ENCODE measurements around the gene CUBN. TPM values are rescaled to one million over a fixed set of nuclear protein-coding genes. Genes with fewer than 3 reads are reported as not detected.

CUBN gene
- total RNA-seq, 2 donors from 2014 or later: 0.75 to 1.3 TPM

DNA sequence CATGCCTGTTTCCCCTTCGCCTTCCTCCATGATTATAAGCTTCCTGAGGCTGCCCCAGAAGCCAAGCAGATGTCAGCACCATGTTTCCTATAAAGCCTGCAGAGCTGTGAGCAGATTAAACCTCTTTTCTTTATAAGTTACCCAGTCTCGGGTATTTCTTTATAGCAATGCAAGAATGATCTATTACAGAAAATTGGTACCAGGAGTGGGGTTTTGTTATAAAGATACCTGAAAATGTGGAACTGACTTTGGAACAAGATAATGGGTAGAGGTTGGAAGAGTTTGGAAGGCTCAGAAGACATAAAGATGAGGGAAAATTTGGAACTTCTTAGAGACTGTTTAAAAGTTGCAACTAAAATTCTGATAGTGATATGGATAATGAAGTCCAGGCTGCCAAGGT, 307.6 kb downstream of the CUBN start:
- Histone ChIP-seq H3K27me3 (ENCODE audit: control insufficient read depth, insufficient read depth, low read length, poor library complexity, severe bottlenecking) (no peaks in the 10 kb centered on the region), H3K4me3 (ENCODE audit: low read length) (peak overlapping the region; percentile 7), H3K9me3 (ENCODE audit: control insufficient read depth, low read length) (peaks cover 36% of the 10 kb centered on the region), H3K9ac (ENCODE audit: extremely low read depth, low read length, poor library complexity, severe bottlenecking) (no peak overlapping the region), H3K4me1 (ENCODE audit: control insufficient read depth, insufficient read depth, low read length) (peaks cover 3% of the 10 kb centered on the region), H3K36me3 (ENCODE audit: control insufficient read depth, insufficient read depth, low read length) (no peaks in the 10 kb centered on the region), H3K27ac (ENCODE audit: low read depth, low read length) (no peak overlapping the region)
- no peak overlapping the region for H3K27ac Mint-ChIP-seq
- 50 to 84% methylated on average over 1 to 2 of the region's 2 CpGs for WGBS, 2 experiments (ENCODE audit: insufficient coverage in 1 of 2, insufficient read length in 1 of 2)
- H3K27me3 Mint-ChIP-seq (ENCODE audit: insufficient read depth): peaks cover 5% of the 10 kb centered on the region
- TF ChIP-seq, protein P1, sequence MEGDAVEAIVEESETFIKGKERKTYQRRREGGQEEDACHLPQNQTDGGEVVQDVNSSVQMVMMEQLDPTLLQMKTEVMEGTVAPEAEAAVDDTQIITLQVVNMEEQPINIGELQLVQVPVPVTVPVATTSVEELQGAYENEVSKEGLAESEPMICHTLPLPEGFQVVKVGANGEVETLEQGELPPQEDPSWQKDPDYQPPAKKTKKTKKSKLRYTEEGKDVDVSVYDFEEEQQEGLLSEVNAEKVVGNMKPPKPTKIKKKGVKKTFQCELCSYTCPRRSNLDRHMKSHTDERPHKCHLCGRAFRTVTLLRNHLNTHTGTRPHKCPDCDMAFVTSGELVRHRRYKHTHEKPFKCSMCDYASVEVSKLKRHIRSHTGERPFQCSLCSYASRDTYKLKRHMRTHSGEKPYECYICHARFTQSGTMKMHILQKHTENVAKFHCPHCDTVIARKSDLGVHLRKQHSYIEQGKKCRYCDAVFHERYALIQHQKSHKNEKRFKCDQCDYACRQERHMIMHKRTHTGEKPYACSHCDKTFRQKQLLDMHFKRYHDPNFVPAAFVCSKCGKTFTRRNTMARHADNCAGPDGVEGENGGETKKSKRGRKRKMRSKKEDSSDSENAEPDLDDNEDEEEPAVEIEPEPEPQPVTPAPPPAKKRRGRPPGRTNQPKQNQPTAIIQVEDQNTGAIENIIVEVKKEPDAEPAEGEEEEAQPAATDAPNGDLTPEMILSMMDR (conservative IDR thresholded peaks at IDR 0.05): no peak
- H3K4me3 Mint-ChIP-seq: no peak overlapping the region
- peaks cover 36% of the 10 kb centered on the region for H3K9me3 Mint-ChIP-seq
- H3K4me1 Mint-ChIP-seq: peaks cover 6% of the 10 kb centered on the region
- DNase-seq: no peak
- peaks cover 5% of the 10 kb centered on the region for H3K36me3 Mint-ChIP-seq (ENCODE audit: low read depth)

- Mint-ChIP-seq H3K4me3 (no peak overlapping the region), H3K9me3 (peaks cover 36% of the 10 kb centered on the region), H3K27me3 (ENCODE audit: insufficient read depth) (peaks cover 5% of the 10 kb centered on the region), H3K36me3 (ENCODE audit: low read depth) (peaks cover 5% of the 10 kb centered on the region), H3K4me1 (peaks cover 14% of the 10 kb centered on the region), H3K27ac (no peak overlapping the region)
- Histone ChIP-seq H3K27ac (ENCODE audit: low read depth, low read length) (no peak overlapping the region), H3K36me3 (ENCODE audit: control insufficient read depth, insufficient read depth, low read length) (no peaks in the 10 kb centered on the region), H3K4me3 (ENCODE audit: low read length) (no peak overlapping the region), H3K9ac (ENCODE audit: extremely low read depth, low read length, poor library complexity, severe bottlenecking) (no peak overlapping the region), H3K4me1 (ENCODE audit: control insufficient read depth, insufficient read depth, low read length) (peaks cover 6% of the 10 kb centered on the region), H3K27me3 (ENCODE audit: control insufficient read depth, insufficient read depth, low read length, poor library complexity, severe bottlenecking) (no peaks in the 10 kb centered on the region), H3K9me3 (ENCODE audit: control insufficient read depth, low read length) (peaks cover 36% of the 10 kb centered on the region)
- TF ChIP-seq, protein P1 (conservative IDR thresholded peaks at IDR 0.05): no peak
- 94 to 98% methylated on average over 4 to 5 of the region's 5 CpGs for WGBS, 2 experiments (ENCODE audit: insufficient coverage in 1 of 2, insufficient read length in 1 of 2)
- DNase-seq: no peak
Observed at GRCh38 chr10:16820421-16820820, 309.2 kb downstream of the CUBN start.

DNA sequence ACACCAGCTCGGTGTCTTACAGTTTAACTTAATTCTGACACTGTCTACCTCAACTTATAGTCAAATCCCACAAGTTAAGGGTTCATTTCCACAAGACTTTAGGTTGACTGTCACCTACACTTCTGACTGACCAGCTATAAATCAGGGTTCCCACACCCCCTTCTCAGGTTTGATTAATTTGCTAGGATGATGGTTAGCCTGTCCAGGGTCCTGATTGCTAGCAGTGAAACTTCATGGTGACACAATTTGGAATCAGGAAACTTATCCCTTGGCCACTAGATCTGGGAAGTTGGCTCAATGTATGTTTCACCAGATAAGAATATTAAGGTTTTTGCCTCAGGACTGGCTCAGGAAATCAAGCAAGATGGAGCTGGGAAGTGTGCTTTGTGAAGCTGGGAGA, 309.6 kb downstream of the CUBN start:
- Mint-ChIP-seq H3K27ac (no peak overlapping the region), H3K36me3 (ENCODE audit: low read depth) (peaks cover 5% of the 10 kb centered on the region), H3K4me3 (no peak overlapping the region), H3K27me3 (ENCODE audit: insufficient read depth) (peaks cover 5% of the 10 kb centered on the region), H3K4me1 (peaks cover 14% of the 10 kb centered on the region), H3K9me3 (peaks cover 34% of the 10 kb centered on the region)
- Histone ChIP-seq H3K4me3 (ENCODE audit: low read length) (no peak overlapping the region), H3K4me1 (ENCODE audit: control insufficient read depth, insufficient read depth, low read length) (peaks cover 6% of the 10 kb centered on the region), H3K27ac (ENCODE audit: low read depth, low read length) (no peak overlapping the region), H3K36me3 (ENCODE audit: control insufficient read depth, insufficient read depth, low read length) (no peaks in the 10 kb centered on the region), H3K27me3 (ENCODE audit: control insufficient read depth, insufficient read depth, low read length, poor library complexity, severe bottlenecking) (no peaks in the 10 kb centered on the region), H3K9me3 (ENCODE audit: control insufficient read depth, low read length) (peaks cover 36% of the 10 kb centered on the region), H3K9ac (ENCODE audit: extremely low read depth, low read length, poor library complexity, severe bottlenecking) (no peak overlapping the region)
- no peak for DNase-seq
- 84 to 88% methylated on average over 1 of the region's 1 CpG for WGBS, 2 experiments (ENCODE audit: insufficient coverage in 1 of 2, insufficient read length in 1 of 2)
- TF ChIP-seq, protein P1 (conservative IDR thresholded peaks at IDR 0.05): no peak

Data from endodermal cell (in vitro differentiated cells).